OCI-LY1 (cell line): Measurements from ENCODE around the gene KCNJ1.

Experiments
- H2AFZ ChIP-seq: fragments of 200-600 bp; sonication (generic), shearing (Covaris generic); 2 replicates; pipeline ENCODE4 v1.6.0; 2014; ENCODE audit warnings: antibody characterized with exemption, mild to moderate bottlenecking, low read length
- H3F3A ChIP-seq: fragments of 200-600 bp; sonication (generic), shearing (Covaris generic); 2 replicates; pipeline ENCODE4 v1.6.0; 2014; ENCODE audit warnings: mild to moderate bottlenecking, antibody characterized with exemption, low read length, moderate library complexity; ENCODE audit not compliant: insufficient read depth
- H3K27ac ChIP-seq: fragments of 200-600 bp; sonication (generic); 2 replicates; pipeline ENCODE4 v1.5.1; 2014; ENCODE audit warnings: low read length, mixed run types, mild to moderate bottlenecking, low read depth; ENCODE audit not compliant: poor library complexity, severe bottlenecking
- H3K27me3 ChIP-seq: fragments of 200-600 bp; sonication (generic); 2 replicates; pipeline ENCODE4 v1.6.0; 2014; ENCODE audit warnings: antibody characterized with exemption, mild to moderate bottlenecking, low read length, moderate library complexity; ENCODE audit not compliant: insufficient read depth
- H3K36me3 ChIP-seq: fragments of 200-600 bp; sonication (generic); 2 replicates; pipeline ENCODE4 v1.6.1; 2014; ENCODE audit warnings: mild to moderate bottlenecking, antibody characterized with exemption, low read length, moderate library complexity, mixed read lengths; ENCODE audit not compliant: insufficient read depth
- H3K4me1 ChIP-seq: fragments of 200-600 bp; sonication (generic); 2 replicates; pipeline ENCODE4 v1.5.1; 2014; ENCODE audit warnings: mild to moderate bottlenecking, low read length, moderate library complexity; ENCODE audit not compliant: insufficient read depth, severe bottlenecking
- H3K4me2 ChIP-seq: fragments of 200-600 bp; sonication (generic), shearing (Covaris generic); 2 replicates; pipeline ENCODE4 v1.6.1; 2014; ENCODE audit warnings: low read length
- H3K4me3 ChIP-seq: fragments of 200-600 bp; sonication (generic); 2 replicates; pipeline ENCODE4 v1.5.1; 2014; ENCODE audit warnings: low read length, low read depth, mild to moderate bottlenecking, mixed read lengths; ENCODE audit not compliant: poor library complexity, severe bottlenecking
- H3K79me2 ChIP-seq: fragments of 200-600 bp; shearing (Covaris generic); 2 replicates; pipeline ENCODE4 v1.6.1; 2016; ENCODE audit warnings: mixed run types, low read length, mixed read lengths; ENCODE audit not compliant: insufficient read depth
- H3K9ac ChIP-seq: fragments of 200-600 bp; sonication (generic), shearing (Covaris generic); 2 replicates; pipeline ENCODE4 v1.6.1; 2014; ENCODE audit warnings: mild to moderate bottlenecking, low read length, mixed read lengths
- H3K9me2 ChIP-seq: fragments of 200-600 bp; sonication (generic), shearing (Covaris generic); 2 replicates; pipeline ENCODE4 v1.6.1; 2014; ENCODE audit warnings: low read depth, mild to moderate bottlenecking, low read length, mixed read lengths
- H3K9me3 ChIP-seq: fragments of 200-600 bp; shearing (Covaris generic); 2 replicates; pipeline ENCODE4 v1.6.1; 2014; ENCODE audit warnings: low read length, mixed read lengths
- H4K20me1 ChIP-seq: fragments of 200-600 bp; sonication (generic), shearing (Covaris generic); 2 replicates; pipeline ENCODE4 v1.6.0; 2016; ENCODE audit warnings: mild to moderate bottlenecking, low read length; ENCODE audit not compliant: insufficient read depth
- EZH2 ChIP-seq: fragments of 200-600 bp; sonication (generic), shearing (Covaris generic); IDR thresholded peaks from 2 replicates; pipeline ENCODE4 v1.8.0; 2017; ENCODE audit warnings: borderline replicate concordance, mixed run types, mild to moderate bottlenecking, antibody characterized with exemption, low read length, moderate library complexity, mixed read lengths
- TF ChIP-seq, protein P1 (sequence below): fragments of 200-600 bp; sonication (generic), shearing (Covaris generic); IDR thresholded peaks from 2 replicates; pipeline ENCODE4 v1.5.1; 2017; ENCODE audit warnings: mild to moderate bottlenecking, antibody characterized with exemption, low read length, moderate library complexity, mixed read lengths

The KCNJ1 gene

DNA sequence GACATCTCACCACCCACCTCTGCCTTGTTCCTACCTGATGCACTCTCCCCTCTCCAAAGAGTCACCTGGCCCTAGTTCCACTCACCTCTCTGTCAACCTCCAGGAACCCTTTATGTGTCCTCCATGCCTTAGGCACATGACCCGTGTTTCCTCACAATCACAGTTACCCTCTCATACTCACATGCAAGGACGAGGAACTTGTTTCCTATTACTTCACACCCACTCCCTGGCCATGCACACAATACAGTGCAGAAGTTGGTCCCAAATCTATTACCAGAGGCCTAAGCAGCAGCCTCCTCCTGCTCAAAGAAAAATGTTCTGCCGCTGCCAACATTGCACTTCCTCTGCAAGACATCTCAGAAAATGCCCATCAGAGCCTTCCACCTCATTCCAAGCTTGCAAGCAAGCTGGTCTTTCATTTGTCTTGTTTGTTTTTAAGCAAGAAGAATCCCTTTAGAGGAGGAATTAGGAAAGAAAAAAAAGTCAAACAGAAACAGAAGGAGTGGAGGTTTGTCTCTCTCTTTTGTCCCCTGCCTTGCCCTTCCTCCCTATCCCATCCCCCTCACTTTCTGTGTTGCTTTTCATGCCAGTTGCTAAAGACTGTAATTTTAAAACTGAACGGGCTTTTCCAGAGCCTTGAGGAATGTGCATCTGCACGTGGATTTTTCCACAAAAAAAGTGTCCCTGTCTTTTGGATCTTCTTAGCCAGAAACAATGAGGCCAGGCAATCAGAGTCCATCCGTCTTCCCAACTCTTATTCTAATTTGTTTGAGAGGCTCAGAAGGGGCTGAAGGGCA lies 63.4 kb downstream of the KCNJ1 start:
- H3K4me1 ChIP-seq = no peaks in the 10 kb centered on the region
- H3K79me2 ChIP-seq = no peaks in the 10 kb centered on the region
- TF ChIP-seq, protein P1, sequence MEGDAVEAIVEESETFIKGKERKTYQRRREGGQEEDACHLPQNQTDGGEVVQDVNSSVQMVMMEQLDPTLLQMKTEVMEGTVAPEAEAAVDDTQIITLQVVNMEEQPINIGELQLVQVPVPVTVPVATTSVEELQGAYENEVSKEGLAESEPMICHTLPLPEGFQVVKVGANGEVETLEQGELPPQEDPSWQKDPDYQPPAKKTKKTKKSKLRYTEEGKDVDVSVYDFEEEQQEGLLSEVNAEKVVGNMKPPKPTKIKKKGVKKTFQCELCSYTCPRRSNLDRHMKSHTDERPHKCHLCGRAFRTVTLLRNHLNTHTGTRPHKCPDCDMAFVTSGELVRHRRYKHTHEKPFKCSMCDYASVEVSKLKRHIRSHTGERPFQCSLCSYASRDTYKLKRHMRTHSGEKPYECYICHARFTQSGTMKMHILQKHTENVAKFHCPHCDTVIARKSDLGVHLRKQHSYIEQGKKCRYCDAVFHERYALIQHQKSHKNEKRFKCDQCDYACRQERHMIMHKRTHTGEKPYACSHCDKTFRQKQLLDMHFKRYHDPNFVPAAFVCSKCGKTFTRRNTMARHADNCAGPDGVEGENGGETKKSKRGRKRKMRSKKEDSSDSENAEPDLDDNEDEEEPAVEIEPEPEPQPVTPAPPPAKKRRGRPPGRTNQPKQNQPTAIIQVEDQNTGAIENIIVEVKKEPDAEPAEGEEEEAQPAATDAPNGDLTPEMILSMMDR = no peak
- TF ChIP-seq EZH2 = no peak

DNA sequence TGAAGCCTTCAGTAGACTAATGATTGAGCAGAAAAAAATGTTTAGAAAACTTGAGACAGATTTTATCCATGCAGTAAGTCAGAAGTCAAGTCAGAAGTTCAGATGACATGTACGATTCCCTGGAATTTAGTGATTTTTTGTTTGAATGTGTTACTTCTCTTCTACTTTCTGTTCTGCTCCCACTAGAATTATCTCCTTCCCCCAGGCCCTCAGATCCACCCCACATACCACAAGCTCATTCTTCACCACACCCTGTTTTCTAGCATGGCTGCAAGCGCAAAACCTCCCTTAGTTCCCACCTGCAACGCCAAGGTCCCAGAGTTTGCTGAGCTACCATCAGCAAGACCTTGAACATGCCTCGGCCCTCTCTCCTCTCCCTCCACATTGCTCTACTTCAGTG lies 64.1 kb downstream of the KCNJ1 start:
- no peaks in the 10 kb centered on the region for H3K4me1 ChIP-seq
- no peaks in the 10 kb centered on the region for H4K20me1 ChIP-seq
- H3K36me3 ChIP-seq = peaks cover 70% of the 10 kb centered on the region
- H3K4me3 ChIP-seq = no peak overlapping the region
- no peaks in the 10 kb centered on the region for H3K79me2 ChIP-seq
- no peaks in the 10 kb centered on the region for H3K9me3 ChIP-seq
- H3K4me2 ChIP-seq = no peak overlapping the region
- no peak overlapping the region for H3K9ac ChIP-seq
- H3F3A ChIP-seq = no peaks in the 10 kb centered on the region
- no peak overlapping the region for H2AFZ ChIP-seq
- H3K27me3 ChIP-seq = no peaks in the 10 kb centered on the region
- no peaks in the 10 kb centered on the region for H3K9me2 ChIP-seq
- no peak overlapping the region for H3K27ac ChIP-seq
- TF ChIP-seq EZH2 = no peak
- TF ChIP-seq, protein P1 = no peak

More for the DNA sequence above, 63.4 kb downstream of the KCNJ1 start:
- no peak overlapping the region for H3K9ac ChIP-seq
- no peak overlapping the region for H3K4me3 ChIP-seq
- no peak overlapping the region for H3K4me2 ChIP-seq
- H3K27ac ChIP-seq = no peak overlapping the region
- H3K36me3 ChIP-seq = peaks cover 70% of the 10 kb centered on the region
- H4K20me1 ChIP-seq = no peaks in the 10 kb centered on the region
- no peaks in the 10 kb centered on the region for H3K27me3 ChIP-seq
- H2AFZ ChIP-seq = no peak overlapping the region
- H3F3A ChIP-seq = no peaks in the 10 kb centered on the region
- H3K9me3 ChIP-seq = no peaks in the 10 kb centered on the region
- no peaks in the 10 kb centered on the region for H3K9me2 ChIP-seq

DNA sequence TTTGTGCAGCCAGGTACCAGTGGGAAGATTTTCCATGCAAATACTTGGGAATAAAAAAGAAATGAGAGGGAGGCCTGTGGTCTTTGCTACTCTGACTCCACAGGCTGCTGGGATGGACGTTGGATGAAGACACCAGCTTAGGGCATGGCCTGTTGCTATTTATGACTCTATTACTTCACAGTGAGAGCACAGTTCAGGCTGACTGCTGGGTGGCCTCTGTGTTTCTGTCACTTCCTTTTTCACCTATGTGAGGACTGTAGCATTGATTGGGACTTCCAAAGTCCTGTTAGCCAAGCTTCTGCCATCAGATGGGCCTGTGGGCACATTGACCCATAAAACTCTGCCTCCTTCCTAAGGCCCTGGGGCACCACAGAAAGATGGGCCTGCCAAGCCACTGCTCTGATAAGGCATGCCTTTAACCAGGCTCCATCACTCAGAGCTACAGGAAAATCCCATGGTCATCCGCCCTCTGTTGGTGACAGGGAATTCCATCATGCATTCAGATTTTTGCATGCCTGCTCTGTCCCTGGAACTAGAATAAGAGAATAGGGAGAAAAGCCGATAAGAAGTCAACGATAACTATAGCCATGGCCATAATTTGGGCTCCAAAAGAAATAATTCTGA lies 64.6 kb downstream of the KCNJ1 start:
- Histone ChIP-seq H3K36me3 (peaks cover 71% of the 10 kb centered on the region), H3F3A (no peaks in the 10 kb centered on the region)

More for the DNA sequence above, 64.6 kb downstream of the KCNJ1 start:
- no peaks in the 10 kb centered on the region for H4K20me1 ChIP-seq
- H3K27me3 ChIP-seq = no peaks in the 10 kb centered on the region
- no peaks in the 10 kb centered on the region for H3K4me1 ChIP-seq
- no peaks in the 10 kb centered on the region for H3K79me2 ChIP-seq
- no peak overlapping the region for H3K4me2 ChIP-seq
- TF ChIP-seq, protein P1 = no peak
- TF ChIP-seq EZH2 = no peak
- H2AFZ ChIP-seq = no peak overlapping the region
- H3K9me3 ChIP-seq = no peaks in the 10 kb centered on the region
- H3K9ac ChIP-seq = no peak overlapping the region
- H3K27ac ChIP-seq = no peak overlapping the region
- no peak overlapping the region for H3K4me3 ChIP-seq
- H3K9me2 ChIP-seq = no peaks in the 10 kb centered on the region
